OCI-LY7 (cell line): ENCODE results near the gene NCAPD3.

Experiments
- EZH2phosphoT487 ChIP-seq: fragments of 200-600 bp; sonication (generic); IDR thresholded peaks from 2 replicates; pipeline ENCODE4 v1.6.1; 2018; ENCODE audit warnings: low read depth, borderline replicate concordance, mild to moderate bottlenecking, mixed run types, antibody characterized with exemption, low read length, moderate library complexity, mixed read lengths
- TF ChIP-seq, protein P1 (sequence below): fragments of 200-600 bp; sonication (generic); conservative IDR thresholded peaks from 2 replicates; pipeline ENCODE4 v1.5.1; 2014; ENCODE audit warnings: mild to moderate bottlenecking, antibody characterized with exemption, low read length, moderate library complexity, mixed read lengths

DNA sequence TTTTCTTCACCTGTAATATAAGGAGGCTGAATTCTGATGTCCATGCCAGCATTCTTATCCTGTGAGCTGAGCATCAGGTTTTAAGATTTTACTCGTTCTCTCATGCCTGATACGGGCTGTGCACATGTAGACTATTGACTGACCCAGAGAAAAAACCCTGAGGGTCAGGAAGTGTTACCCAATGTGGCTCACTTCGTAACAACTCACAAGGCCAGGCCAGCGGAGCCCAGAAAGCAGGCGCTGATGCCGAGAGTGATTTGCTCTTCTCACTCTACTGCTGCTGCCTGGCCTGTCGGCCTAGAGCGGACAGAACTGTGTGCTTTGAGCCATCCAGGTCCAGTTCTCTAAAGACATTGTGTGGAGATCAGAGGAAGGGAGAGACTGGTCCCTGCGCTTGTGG lies 18.6 kb upstream of the NCAPD3 start:
- TF ChIP-seq, protein P1, sequence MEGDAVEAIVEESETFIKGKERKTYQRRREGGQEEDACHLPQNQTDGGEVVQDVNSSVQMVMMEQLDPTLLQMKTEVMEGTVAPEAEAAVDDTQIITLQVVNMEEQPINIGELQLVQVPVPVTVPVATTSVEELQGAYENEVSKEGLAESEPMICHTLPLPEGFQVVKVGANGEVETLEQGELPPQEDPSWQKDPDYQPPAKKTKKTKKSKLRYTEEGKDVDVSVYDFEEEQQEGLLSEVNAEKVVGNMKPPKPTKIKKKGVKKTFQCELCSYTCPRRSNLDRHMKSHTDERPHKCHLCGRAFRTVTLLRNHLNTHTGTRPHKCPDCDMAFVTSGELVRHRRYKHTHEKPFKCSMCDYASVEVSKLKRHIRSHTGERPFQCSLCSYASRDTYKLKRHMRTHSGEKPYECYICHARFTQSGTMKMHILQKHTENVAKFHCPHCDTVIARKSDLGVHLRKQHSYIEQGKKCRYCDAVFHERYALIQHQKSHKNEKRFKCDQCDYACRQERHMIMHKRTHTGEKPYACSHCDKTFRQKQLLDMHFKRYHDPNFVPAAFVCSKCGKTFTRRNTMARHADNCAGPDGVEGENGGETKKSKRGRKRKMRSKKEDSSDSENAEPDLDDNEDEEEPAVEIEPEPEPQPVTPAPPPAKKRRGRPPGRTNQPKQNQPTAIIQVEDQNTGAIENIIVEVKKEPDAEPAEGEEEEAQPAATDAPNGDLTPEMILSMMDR, result no peak
- TF ChIP-seq EZH2phosphoT487, result no peak
